Esophagus muscularis mucosa (tissue), 4 donors: ENCODE data around the gene USF1.

Experiments used
- CTCF ChIP-seq, 3 experiments: fragments of 200-600 bp in 2 of 3; fragments of 450-650 bp in 1 of 3; sonication (generic) in 2 of 3; IDR thresholded peaks; one replicate each; pipeline ENCODE4 v1.5.1; 2017 to 2019; ENCODE audit warnings: antibody characterized with exemption in 3 of 3, mild to moderate bottlenecking in 2 of 3, moderate library complexity in 1 of 3
- EP300 ChIP-seq: sonication (generic); formaldehyde crosslinking; IDR thresholded peaks from one replicate; pipeline ENCODE4 v1.6.1; 2017; ENCODE audit warnings: antibody characterized with exemption
- POLR2A ChIP-seq: fragments of 450-650 bp; IDR thresholded peaks from one replicate; pipeline ENCODE4 v1.6.1; 2017; ENCODE audit warnings: antibody characterized with exemption, moderate library complexity, mild to moderate bottlenecking, low read depth

GRCh38 chr1:161033751-161034150, 12.0 kb downstream of the USF1 start:
- TF ChIP-seq POLR2A (no peak), EP300 (no peak), CTCF (IDR thresholded peaks at IDR 0.05) (no peak)
